Activated gamma-delta T cell (primary cell): ENCODE measurements around the gene TJP1.
"Not testable (repeated sequence)": the region's sequence is repeated elsewhere in the genome, so short reads cannot be mapped to it uniquely, and the experiment has no call there.

Experiments used
- DNase-seq: peaks from one replicate; lab custom pipeline; 2025; lab: John Stamatoyannopoulos, UW

The TJP1 gene

DNA sequence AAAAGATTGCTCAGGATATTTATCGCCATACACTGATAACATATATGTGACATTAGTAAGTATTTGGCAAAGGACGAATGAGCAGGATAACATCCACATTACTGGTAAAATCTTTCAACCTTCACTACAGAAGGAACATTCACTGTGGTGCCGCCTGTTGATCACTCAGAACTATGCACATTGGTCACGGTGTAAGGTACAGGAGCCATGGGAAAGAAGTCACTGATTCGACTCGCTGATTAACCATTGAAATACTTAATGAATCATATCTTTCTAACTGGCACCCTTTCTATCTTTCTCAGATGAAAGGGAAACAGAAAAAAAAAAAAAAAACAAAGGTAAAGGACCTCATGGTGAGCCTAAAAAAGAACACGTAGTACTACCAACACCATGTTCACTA lies 68.8 kb downstream of the TJP1 start:
- no peak for DNase-seq

DNA sequence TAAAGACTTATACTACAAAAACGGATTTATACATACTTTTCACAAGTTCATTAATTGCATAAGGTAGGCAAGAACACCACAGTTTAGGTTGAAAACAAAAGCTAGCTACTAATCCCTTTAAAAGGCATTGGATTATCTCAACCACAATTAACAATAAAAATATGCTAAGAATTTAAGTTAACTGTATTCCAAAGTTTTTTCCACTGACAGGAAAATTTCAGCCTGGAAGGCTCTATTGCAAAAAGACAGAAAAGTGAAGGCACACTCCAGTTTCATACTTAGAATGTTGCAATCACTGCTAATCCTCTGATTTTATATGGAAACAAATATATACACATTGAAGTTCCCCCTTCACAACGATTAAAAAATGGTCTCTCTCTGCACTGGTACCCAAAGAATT lies 71.5 kb downstream of the TJP1 start:
- no peak for DNase-seq

DNA sequence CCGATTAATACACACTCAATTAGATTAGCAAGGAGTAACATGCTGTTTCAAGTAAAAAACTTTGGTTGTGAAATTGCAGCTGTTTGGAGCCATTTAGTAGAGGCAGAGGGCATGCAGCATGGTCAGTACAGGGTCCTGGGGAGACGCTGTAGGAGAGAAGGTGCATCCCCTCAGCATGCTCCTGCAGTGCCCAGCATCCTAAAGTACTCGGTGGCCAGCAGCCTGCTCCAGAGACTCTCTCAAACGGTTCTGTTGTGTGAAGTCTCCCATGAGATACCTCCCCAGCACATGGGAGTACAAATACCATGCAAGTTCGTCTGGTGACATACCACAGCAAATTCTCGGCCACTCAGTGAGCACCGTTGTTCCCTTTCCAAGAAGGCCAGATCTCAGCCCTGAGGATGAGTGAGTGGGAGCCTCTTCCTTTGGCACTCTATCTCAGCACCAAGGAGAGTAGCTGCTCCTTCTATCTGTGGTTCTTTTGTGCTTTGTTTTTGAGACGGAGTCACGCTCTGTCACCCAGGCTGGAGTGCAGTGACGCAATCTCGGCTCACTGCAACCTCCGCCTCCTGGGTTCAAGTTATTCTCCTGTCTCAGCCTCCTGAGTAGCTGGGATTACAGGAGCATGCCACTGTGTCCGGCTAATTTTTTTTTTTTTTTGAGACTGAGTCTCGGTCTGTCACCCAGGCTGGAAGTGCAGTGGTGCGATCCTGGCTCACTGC lies 72.7 kb downstream of the TJP1 start:
- no peak for DNase-seq

DNA sequence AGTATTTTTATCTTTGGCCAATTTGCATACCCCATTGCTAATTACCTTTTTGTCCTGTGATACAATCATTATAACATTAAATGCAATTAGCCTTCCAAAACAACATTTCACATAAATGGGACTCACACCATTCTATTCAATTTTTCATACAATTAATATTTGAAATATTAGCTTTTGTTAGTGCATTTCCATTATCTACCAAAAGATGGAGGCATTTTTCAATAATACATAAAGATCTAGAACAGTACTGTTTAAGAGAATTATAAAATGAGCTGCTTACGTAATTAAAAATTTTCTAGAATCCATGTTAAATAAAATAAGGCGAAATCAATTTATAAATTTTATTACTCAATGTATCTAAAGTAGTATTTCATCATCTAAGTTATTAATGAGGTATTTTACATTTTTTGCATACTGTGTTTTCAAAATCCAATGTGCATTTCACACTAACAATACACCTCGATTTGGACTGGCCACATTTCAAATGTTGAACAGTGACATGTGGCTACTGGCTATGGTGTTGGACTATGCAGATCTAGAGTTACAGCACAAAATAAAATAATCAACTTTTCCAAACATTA lies 74.3 kb downstream of the TJP1 start:
- no peak for DNase-seq

DNA sequence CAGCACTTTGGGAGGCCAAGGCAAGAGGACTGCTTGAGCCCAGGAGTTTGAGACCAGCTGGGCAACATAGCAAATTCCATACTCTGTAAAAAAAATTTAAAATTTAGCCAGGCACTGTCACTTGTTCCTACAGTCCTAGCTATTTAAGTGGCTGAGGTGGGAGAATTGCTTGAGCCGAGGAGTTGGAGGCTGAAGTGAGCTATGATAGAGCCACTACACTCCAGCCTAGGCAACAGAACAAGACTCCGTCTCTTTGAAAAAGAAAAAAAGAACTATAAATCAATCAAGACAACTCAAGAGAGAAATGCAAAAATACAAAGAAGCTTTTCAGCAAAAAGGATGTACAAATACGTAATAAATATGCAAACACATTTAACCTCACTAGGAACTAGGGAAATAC lies 78.8 kb downstream of the TJP1 start:
- DNase-seq: no peak

DNA sequence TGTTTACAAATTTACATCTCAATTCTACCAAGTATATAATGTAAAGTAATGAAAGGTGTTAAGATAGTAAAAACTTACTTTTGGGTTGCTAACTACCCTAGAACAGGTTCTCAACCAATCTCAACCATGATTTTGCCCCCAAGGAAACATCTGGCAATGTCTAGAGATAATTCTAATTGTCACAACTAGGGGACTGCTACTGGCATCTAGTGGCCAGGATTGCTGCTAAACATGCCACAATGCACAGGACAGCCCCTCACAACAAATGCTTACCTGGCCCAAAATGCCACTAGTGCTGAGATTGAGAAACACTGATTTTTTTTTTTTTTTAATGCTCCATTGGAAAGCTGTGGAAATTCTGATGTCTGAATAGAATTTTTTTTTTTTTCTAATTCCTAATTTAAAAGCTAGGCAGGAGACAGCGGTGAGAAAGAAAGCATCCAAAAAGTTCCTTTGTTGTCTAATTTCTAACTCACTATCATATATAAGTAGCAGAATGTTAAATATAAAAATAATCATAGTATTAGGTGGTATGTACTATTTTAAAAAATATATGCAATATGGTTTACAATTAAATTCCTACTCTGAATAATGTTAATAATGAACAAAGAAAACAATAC lies 81.5 kb downstream of the TJP1 start:
- DNase-seq: no peak

DNA sequence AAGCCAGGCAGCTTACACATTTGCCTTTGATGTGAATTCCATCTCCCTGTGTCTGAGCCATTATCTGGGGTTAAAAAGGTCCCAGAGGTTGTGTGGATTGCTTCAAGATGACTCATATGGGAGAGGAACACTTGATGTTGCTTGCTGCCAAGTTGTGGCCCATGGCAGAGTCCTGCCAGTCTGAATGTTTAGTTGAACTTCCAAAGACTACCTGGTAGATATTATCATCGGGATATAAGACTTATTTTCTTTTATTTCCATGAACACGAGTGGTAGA lies 85.6 kb downstream of the TJP1 start:
- DNase-seq: no peak

DNA sequence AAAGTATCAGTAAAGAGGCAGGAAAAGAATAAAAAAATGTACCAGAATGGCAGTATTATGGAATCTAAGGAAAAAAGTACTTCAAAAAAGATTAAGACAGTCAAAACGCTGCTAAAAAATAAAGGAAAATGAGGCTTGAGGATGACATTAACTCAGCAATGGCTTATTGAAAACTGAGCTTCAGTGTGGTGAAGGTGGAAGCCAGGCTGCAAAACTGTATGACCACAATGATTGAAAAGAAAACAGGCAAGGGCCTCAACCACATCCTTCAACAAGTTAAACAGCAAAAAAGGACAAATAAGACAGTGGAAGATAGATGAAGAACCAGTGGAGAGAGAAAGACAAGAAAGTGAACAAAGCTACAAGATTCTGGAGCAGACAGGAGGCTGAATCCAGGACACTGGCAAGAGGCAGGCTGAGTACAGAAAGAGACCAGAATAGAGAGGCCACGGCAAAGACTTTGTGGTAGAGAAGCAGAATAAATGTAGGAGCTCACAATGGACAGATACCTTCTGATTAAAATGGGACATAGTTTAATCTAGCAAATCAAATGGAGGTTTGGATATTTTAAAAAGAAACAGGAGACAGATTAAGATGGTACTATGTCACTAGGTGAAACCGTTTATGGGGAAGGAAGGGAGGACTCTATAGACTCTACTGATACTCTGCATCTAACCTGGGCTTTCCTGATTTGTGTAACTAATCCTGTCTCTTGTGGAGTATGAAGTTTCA lies 86.1 kb downstream of the TJP1 start:
- DNase-seq: no peak

DNA sequence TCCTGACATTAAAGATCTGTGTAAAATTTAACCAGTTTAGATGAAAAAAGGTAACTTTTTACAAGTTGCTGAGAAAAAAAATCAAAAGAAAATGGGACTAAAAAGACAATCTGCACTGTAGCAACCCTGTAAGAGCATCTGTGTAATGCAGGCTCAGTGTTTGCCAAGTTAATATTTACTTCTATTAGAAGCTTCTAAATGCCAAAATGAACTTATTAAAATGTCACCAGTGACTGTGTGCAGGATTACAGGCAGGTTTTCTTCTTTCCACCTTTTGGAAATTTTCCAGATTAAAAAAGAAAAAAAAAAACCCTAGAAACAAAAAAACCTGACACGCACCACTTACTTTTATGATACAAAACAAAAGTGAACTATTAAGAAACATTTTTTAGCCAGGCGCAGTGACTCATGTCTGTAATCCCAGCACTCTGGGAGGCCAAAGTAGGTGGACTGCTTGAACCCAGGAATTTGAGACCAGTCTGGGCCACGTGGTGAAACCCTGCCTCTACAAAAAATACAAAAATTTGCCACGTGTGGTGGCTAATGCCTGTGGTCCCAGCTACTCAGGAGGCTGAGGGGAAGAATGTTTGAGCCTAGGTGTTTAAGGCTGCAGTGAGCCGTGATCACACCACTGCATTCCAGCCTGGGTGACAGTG lies 87.2 kb downstream of the TJP1 start:
- DNase-seq: no peak

DNA sequence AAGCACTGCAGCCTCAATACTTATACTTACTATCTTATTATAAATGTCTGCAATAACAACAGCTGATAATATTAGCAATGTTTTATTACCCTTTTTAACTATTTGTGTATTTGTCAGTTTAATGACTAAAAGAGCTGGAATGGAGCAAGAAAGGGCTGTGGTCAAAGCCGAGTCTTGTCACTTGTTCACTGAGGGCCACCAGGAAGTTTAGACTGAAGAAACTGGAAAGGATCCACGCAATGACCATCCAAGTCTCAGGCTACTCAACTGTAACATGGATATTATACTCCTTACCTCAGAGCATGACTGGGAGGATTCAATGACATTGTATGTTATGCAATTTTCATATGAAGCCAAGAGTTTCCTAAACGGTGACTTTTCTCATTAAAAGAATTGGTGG lies 90.4 kb downstream of the TJP1 start:
- no peak for DNase-seq

DNA sequence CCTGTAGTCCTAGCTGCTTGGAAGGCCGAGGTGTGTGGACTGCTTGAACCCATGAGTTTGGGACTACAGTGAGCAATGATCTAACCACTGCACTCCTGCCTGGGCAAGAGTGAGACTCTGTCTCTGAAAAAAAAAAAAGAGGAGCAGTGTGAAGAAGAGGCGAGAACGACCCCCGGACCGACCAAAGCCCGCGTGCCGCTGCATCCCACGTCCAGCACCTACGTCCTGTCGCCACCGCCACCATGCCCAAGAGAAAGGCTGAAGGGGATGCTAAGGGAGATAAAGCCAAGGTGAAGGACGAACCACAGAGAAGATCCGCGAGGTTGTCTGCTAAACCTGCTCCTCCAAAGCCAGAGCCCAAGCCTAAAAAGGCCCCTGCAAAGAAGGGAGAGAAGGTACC lies 91.8 kb downstream of the TJP1 start:
- DNase-seq: not testable (repeated sequence)

DNA sequence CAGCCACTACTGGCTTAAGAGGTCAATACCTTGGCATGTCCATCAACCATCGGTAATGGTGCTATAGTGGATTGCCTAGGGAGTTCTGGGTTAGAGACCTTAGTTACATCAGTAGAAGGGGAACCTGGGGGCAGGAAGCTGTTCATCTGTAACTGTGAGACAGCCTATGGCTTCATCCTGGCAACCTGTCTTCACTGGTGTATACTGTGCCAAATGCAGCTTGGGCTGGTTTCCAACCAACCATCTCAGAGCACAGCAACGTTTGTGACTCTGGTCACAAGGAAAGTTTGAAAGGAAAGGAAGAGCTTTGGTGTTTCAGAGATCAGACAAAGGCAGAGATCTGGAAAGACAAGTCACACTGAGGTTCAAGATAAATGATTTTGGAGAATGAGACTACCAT lies 93.8 kb downstream of the TJP1 start:
- no peak for DNase-seq

DNA sequence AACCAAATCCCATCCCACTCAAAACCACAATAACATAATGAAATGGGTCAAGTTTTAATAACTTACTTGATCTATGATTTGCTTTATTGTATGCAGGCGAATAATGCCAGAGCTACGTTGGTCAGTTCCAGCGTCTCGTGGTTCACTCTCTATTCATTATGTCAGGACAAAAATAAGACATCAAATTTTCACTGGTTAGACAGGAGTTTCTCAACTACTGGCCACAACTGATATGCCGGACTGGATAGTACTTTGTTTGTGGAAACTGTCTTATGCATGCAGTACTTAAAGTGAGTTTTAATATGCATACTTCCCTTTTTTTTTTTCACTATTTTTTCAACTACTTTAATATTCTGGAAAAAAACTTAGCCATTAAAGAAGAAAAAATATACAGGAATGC lies 94.4 kb downstream of the TJP1 start:
- no peak for DNase-seq

DNA sequence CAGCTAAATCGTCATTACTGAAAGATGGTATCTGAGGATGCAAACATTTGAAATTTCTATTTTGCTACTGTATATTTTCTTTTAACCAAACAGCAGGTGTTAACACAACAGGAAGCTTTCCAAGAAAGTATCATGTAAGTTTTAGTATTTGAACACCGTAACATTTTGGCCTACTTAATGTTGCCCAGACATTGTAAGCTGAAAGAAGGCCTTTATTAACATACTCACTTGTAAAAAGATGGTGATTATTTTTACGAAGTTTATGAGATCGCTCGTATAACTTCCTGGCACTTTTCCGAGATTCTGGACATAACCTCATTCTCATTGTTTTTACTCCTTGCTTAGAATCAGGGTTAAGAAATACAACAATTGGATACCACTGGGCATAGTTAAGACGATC lies 95.7 kb downstream of the TJP1 start:
- DNase-seq: no peak

DNA sequence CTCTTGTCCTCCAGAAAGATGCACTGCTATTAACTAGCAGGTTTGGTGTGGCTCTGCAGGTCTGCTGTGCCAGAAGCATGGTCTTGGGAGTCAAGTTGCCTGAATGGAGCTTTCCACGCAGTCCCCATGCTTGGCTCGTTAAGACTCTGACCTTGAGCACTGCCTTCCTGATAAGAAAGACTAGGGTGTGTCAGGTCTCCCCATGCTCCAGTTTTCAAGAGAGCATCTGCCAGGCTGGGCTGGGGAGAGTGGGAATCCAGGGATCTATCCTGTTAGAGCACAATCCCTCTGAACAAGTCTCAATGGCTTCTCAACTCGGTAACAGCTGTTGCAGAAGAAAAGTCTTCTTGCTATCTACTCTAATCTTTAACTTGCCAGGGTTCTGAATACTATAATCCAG lies 98.2 kb downstream of the TJP1 start:
- no peak for DNase-seq

DNA sequence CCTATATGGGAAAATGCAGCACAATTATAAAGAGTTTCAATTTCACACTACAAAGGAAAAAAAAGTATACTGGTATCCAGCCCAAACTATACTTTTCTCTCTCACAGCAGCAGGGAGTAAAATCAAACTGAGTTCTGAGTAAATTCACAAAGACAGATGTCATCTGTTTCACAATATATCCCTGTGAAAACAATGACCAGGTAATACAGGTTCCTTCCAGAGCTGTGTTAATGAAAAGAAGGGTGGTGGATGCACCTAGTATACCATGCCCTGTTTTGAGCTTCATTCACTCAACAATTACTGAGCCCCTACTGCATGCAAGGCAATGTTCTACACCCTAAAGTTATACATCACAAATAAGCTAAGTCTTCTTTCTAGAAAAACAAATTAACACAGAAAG lies 108.5 kb downstream of the TJP1 start:
- no peak for DNase-seq

DNA sequence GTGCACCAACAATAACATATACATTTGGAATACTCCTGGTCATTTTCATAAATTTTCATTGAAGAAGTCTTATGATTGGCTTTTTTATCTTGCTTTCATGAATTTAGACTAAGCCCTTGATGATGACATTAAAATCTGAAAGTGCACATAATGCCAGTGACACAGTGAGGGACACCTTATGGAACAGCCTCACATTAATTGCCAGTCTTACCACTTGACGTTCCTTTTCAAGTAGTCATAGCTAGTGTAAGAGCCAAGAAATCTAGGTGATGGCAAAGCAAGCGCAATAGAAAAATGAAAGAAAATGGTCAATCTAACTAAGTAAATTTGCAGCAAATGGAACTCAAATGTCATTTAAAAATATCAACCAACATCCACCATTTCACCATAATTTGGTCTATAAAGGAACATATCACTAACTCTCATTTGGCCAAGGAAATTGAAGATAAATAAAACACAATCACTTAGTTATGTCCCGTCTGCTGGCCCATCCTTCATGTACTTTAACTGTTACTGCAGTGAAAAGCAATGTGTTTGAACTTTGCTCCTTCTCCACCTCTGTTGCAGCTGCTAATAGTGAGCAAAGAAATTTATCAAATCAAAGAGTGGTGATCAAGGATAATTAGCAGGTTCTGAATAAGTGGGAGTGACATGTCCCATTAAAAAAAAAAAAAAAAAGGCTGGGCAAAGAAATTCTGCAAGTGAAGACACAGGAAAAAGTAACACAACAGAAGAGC lies 110.0 kb downstream of the TJP1 start:
- DNase-seq: no peak

DNA sequence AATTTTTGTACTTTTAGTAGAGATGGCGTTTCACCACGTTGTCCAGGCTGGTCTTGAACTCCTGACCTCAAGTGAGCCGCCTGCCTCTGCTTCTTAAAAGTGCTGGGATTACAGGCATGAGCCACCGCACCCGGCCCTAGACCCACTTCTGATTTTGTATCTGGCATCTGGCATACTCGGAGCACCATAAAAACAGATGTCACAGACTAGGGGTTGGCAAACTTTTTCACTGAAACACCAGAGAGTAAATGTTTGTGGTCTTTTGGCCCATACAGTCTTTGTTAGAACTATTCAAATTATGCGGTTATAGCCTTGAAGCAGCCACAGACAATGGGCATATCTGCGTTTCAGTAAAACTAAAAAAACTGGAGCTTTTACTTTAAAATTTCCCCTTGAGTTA lies 110.7 kb downstream of the TJP1 start:
- DNase-seq: no peak

DNA sequence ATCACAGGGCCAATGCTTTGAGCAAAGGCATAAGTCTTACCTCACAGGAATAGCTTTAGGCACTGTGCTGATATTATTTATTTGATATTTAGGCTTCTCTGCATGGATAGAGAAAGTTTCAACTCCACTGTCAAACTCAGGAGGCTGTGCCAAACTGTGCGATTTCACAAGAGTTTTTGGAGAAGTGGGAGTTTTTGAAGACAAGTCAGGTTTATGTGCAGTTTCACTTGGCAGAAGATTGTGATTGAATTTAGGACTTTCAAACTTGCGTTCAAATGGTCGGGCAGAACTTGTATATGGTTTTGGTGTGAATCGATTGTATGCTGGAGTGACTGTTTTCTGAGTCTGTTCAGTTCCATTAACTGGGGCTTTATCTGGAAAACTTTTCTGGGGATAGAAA lies 113.7 kb downstream of the TJP1 start:
- no peak for DNase-seq

DNA sequence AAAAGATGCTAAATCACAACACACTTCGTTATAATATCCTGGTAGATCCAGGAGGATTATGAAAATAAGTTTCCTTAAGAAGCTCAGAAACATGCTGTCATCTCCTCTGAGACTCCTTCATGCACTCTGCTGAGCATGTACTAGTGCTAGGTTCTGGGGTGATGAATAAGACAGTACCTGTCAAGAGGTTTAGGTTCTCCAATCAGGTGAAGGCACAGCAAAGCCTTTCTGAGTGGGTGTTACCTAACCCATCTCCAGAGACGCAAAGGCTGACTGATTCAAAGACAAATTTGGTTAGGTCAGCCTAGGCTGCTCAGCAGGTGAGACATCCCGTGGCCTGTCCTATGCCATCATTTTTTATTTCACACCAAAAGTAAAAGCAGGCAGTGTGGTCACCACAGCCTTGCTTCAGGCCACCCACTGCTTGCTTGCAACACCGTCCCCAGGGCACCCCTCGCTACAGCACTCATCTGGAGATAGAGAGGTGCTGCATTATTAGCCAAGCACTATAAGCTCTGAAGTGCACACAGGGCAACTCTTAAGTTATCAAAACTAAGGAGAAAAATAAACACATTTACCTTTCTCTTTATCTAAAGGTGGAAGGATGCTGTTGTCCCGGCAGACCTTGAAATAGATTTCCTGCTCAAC lies 117.2 kb downstream of the TJP1 start:
- no peak for DNase-seq

DNA sequence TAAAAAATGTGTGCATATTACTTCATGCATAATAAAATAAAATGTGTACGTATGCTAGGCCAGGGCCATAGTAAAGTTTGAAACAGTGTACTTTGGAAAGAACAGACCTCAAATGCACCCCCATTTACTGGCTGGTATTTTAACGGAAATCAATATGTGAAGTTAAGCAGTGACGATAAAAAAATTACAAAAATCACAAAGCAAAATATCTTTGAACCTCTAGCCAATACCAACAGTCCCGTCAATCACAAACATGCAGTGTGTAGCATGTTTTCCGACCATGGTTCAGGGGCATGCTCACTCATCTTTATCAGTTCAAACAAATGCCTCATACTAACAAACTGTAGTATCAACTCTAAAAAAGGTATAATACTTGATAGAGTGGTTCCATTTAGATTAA lies 121.1 kb downstream of the TJP1 start:
- DNase-seq: no peak

DNA sequence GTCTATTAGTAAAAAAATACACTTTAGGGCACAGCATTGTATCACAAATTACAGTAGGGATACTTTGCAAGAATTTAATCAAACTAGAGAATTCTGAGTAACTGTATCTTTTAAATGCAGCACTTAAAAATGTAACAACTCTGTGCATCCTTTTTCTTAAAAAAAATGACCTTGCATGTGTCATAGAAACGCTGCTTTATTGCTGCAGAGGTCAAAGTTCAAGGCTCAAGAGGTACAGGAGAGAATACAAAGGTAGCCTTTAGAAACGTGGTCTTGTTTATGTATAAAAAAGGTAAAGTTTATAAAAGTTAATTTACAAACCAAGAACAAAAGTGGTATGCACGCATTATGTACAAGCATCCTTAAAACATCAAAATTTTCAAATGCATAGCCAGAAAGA lies 122.0 kb downstream of the TJP1 start:
- no peak for DNase-seq
